ENCODE results near the gene PMEL.
"Not testable (repeated sequence)": the region's sequence is repeated elsewhere in the genome, so short reads cannot be mapped to it uniquely, and the experiment has no call there.

Gene PMEL

GRCh38 chr12:55938826-55939501, 26.9 kb downstream of the PMEL start:
- peak; percentile 57 to 63 for DNase-seq

DNA sequence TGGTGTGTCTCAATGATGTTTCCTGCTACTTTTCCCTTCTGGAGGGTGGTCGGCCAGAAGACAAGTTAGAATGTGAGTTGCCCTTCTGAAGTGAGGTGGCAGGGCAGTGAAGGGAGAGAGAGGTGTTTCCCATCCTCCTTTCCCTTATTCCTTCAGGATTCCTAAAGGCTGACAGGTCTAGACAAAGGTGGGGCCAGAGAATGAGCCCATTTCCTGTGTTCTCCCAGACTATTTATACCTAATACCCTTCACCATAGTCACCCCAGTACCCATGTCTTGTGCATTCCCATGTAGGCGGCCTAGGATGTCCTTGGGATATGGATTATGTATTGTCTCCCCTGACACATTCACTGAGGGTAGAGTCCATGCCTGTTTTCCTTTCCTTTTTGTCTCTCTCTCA, 27.9 kb downstream of the PMEL start:
- no peak for DNase-seq

- peak; percentile 62 to 64 for DNase-seq
These were observed 30.1 kb downstream of the PMEL start for GRCh38 chr12:55935738-55936151.

DNA sequence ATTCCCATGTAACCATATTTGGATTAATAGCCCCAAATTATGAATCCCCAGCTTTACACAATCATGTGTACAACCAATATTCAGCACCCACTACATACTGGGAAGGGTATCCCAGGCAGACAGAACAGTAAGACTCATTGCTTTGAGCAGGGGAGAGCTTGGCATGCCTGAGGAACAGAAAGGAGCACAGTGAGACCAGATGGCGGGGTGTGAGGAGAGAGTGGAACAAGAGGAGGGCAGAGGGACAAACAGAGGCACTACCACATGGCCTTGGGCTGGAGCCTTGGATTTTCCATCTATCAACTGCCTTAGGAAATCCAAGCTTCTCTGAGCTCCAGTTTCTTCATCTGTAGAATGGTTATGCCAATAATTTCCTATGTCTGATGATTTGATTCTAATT, 31.1 kb downstream of the PMEL start:
- no peak for DNase-seq

GRCh38 chr12:55933799-55934742, 31.8 kb downstream of the PMEL start:
- no peak for DNase-seq

- DNase-seq: no peak
These were observed 32.6 kb downstream of the PMEL start for GRCh38 chr12:55933169-55933798.

GRCh38 chr12:55932551-55932910, 33.3 kb downstream of the PMEL start:
- peak; percentile 51 to 56 for DNase-seq

DNA sequence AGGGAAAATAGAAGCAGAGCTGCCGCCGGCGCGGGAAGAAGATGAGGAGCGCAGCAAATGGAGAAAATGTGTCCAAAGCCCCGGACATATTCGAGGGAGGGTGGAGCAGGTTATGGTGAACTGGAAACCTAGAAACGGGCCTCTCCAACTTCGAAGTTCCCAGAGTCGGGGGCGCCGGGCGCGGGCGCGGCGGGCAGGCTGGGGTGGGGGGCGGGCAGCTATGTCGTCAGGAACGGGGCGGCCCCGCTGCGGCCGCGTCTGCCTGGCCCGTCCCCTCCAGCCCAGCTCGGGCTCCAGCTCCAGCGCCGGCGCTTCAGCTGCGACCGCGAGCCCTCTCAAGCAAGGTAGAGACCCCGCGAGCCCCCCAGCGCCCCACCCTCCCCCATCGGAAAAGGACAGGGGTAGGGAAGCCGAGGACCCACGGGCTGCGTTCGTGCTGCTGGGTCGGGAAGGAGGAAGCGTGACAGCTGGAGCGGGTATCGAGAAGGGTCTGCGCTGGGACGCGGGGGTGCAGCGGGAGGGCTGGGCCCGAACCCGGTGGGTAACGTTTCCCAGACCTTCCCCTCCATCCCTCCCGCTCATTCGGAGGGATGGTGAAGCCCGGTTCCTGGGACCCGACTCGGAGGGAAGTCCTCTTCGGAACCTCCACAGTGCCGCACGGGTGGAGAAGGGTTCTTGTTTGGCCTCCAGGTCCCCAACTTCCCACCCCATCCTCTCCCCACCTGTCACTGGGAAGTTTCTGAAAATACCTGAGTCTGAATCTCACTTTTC, 33.9 kb downstream of the PMEL start:
- DNase-seq: peak; percentile 45 to 61

- DNase-seq: no peak
These were observed 34.5 kb downstream of the PMEL start for GRCh38 chr12:55931317-55931779.

DNA sequence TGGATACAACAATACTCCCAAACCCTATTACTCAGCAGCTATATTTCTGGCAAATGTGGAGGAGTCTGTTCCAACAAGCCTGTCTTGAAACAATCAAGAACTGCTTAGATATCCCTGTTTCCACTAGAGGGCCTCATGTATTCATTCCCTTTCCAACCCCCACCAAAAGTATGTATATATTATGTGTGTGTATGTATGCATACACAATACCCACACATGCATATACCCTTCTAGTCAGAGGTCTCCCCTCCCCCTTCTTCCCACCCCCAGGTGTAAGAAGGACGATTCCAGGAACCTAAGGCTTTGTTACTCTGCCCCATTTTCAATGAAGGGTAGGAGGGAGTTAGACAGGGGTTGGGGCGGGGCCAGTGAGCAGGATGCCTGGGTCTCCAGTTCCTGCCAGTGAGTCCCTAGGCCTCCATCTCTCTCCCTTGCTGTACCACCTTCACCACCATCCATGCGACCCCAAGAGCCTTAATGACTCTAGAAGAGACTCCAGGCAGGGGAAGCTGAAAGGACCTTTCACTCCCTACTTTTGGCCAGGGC, 35.0 kb downstream of the PMEL start, which contains the start of gene DGKA:
Gene DGKA, plus strand, starts transcription at position 392 of the 546 bp plus-strand sequence. CDS start 5,342 bp downstream, outside the sequence.
- peak; percentile 89 for DNase-seq

- DNase-seq: peak; percentile 87 to 88
These were observed 36.5 kb downstream of the PMEL start for GRCh38 chr12:55929306-55929791.

GRCh38 chr12:55927588-55928502, 38.0 kb downstream of the PMEL start, which contains the start of gene PYM1:
TSS of gene PYM1 (minus strand) at chr12:55927894. CDS start at chr12:55927761, 133 bp downstream.
- DNase-seq: peak; percentile 79 to 82

DNA sequence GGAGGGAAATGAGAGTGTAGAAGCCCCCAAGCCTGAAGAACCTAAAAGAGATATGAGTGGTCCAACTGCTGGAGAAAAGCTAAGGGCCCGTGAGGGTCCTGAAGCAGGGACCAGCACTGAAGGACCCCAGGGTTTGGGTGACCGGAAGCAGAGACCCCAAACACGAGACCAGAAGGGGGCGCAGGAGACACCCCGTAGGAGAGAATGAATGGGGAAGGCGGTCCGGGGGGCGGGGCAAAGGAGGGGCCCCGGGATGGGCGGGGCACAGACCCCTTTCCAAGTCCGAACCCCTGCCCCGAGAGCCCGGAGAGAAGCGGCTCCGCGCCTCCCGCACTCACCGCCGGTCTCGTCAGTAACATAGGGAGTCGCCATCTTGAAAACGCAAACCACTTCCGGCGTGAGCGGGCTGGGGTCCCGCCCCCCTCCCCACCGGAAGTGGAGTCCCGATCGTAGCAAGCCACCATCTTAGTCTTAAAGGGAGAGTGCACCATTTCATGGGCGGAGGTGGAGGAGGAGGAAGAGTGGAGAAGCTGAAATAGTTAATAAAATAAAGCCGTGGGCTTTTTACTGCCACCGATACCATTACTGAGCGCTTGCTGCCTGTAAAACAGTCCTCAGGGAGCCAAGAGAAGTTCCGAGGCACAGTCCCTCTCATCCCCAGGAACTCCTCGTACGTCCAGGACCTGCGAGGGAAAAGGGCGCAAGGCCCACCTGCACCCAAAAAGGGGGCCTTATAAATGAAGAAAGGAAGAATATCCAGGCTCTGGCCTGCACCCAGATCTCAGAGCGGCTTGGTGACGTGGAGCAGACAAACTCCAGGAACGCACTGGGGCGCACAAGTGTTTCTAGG, 38.9 kb downstream of the PMEL start:
- DNase-seq: peak; percentile 97

DNA sequence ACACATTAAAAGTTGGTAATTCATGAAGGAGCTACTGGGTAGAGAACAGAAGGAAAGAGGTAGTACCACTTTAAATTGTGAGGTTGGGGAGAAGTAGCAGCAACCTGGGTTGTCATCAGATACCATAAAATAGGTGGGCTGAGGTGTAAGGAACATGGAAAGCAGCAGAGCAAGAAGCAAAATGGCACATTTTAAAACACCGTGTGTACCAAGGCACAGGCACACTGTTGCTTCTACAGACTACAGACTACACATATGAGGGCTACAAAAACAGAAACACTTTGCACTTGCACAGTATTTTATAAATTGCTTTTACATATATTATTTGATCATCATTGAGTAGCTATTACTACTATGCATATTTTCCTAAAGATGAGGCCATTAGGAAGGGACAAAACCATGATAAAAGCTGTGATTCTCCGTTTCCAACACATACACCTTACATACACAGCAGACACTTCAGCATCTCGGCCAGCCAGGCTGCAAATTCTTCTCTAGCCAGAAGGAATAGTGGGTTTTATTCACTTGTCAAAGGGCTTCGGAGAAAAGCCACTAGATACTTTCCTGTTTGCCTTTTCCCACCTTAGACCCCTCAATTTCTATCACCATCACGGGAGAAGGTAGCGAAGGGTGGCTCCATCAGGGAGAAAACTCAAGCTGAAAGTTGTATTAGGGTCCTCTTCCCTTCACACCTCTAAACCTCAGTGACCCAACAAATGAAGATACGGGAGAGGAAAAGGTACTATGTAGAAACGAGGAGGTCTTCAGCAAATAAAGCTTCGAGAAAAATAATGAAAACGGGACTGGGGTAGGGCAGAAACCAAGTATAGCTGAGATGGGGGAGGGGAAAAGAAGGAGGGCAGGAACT, 39.7 kb downstream of the PMEL start:
- DNase-seq: peak in 1 of 2 experiments; percentile 35

DNA sequence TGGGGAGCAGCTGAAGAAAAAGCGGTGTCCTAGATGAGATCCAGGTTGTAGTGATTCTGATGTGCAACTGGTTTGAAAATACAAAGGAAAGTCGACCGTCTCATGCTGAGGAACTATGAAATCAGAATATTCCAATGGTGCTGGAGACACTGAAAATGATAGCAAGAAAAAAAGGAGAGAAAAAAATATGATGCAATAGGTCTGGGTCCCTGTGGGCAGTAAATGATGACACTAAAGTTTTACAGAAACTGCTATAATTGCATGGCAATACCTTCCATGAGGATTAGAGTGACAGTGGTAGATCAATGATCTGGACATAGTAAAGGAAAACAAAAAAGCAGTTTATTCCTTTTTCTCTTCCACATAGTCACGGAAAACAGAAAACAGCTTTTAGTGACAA, 40.5 kb downstream of the PMEL start:
- no peak for DNase-seq

- DNase-seq: not testable (repeated sequence)
These were observed 42.2 kb downstream of the PMEL start for GRCh38 chr12:55923648-55924047.

GRCh38 chr12:55922126-55922525, 43.7 kb downstream of the PMEL start:
- DNase-seq: no peak

- not testable (repeated sequence) for DNase-seq
These were observed 46.8 kb downstream of the PMEL start for GRCh38 chr12:55919032-55919431.

GRCh38 chr12:55915482-55915859, 50.4 kb downstream of the PMEL start:
- DNase-seq: no peak

Data from activated T-cell treated with anti-CD3 and anti-CD28 coated beads, Interleukin-2, amount 50 U/mL, for 48 hours (primary cell).